HG03460 (cell line): ENCODE results near the gene NLGN3.

ENCODE experiments used
- ATAC-seq: cut with Tn5 transposase; IDR thresholded peaks from one replicate; pipeline ENCODE4 v1.9.1; 2021; ENCODE audit not compliant: unreplicated experiment

NLGN3 gene

GRCh38 chrX:71212536-71212935 lies 67.9 kb downstream of the NLGN3 start:
- no peak for ATAC-seq

- no peak for ATAC-seq
These were observed 69.5 kb downstream of the NLGN3 start for GRCh38 chrX:71214152-71214551.

GRCh38 chrX:71214604-71215337 lies 70.1 kb downstream of the NLGN3 start:
- ATAC-seq = no peak

- ATAC-seq = no peak
These were observed 70.8 kb downstream of the NLGN3 start for GRCh38 chrX:71215338-71215912.

GRCh38 chrX:71216485-71216884 lies 71.8 kb downstream of the NLGN3 start:
- ATAC-seq = no peak

- ATAC-seq = no peak
These were observed 72.7 kb downstream of the NLGN3 start for GRCh38 chrX:71217298-71217697.
